Hypothalamus (tissue), 51 donors: Measurements from ENCODE around the gene CD55.

Experiments used
- DNase-seq, 51 donors: peaks; one replicate each; lab custom pipeline; 2025; lab: John Stamatoyannopoulos, UW

Gene CD55

DNA sequence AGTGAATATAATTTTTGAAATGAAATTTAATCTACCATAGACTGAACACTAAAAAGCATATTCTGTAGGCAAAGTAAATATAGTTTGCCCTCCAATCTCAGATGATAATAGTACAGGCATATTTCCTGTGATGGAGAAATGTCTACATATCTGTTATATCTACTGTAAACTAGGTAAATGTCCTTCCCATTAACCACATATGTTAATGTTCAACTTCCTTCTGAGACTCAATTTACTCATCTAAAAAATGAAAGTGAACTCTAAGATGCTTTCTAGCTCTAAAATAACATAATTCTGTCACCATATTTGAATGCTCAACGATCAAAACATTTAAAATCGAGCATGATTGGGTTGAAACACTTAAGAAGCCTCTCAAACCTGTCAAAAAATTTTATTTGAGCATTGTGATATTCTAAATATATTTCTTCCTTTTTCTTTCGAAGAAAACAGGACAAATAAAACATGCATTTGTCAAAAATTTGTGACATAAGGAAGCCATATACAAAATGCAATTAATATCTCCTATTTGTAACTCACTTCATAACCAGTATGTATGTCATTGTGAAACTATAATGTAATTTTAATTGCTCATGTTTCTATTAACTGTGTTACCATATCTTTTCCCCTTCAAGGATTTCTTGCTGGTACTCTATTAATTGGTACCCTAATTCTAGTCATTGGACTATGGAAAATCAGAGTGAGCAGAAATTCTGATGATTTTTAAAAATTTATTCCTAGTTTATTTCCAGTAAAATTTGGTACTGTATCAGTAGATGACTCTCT lies 34.2 kb downstream of the CD55 start:
- DNase-seq: no peak

- no peak for DNase-seq
These were observed 39.6 kb downstream of the CD55 start for GRCh38 chr1:207361029-207361428.

DNA sequence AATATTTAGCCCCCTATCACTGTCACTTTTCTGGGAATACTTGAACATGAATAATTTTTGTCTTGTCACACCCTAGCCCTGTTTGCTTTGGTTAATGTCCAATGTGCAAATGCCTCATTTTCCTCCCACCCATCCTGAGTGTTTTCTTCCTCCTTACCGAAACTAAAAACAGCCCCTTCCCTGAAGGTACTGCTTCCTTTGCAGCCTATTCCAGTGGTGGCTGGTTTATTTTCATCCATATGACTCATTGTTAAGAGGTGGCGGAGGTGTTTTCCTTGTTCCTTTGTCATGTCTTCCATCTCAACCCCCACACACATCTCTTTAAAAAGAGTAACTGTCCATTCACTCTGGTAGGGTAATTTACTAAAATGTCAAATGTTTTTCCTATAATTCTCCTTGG lies 40.4 kb downstream of the CD55 start:
- DNase-seq: peak in 1 of 51 donors; percentile 5

DNA sequence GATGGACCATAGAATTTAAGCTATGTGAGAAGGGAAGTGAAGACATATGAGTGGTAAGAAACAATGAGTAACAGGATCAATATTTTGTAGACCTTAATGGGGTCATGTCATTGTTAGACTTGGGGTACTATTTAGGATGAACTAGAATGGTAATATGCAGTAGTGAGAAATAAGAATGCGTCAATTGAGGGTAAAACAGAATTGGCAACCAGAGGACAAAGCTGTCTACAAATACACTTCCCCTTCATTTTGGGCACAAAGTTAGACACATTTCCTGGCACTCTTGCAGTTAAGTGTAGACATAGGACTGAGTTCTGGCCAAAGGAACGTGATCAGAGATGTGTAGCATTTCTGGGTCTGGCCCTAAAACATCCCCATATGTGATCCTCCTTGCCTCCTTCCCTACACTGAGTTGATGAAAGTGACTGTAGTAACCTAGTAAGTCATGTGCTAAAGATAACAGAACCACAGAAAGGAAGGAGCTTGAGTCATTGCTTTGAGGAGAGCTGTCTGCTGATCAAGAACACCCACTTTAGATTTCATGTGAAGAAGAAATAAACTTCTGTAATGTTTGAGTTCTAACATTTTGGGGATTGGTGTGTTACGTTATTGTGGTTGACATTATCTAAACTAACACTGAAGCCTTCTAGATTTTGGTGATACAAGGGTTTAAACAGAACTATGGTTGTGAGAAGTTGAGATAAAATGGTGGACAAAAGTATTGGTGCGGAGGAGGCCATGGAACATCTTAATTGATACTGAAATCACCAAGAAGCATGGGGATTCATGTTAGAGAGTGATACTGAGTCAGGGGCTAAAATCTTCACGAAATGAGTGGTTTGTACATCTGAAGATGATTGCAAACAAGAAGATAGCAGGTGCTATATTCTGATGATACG lies 41.7 kb downstream of the CD55 start:
- DNase-seq: no peak

GRCh38 chr1:207363871-207364270 lies 42.4 kb downstream of the CD55 start:
- no peak for DNase-seq

- DNase-seq: no peak
These were observed 43.1 kb downstream of the CD55 start for GRCh38 chr1:207364614-207365013.

- no peak for DNase-seq
These were observed 43.6 kb downstream of the CD55 start for GRCh38 chr1:207365063-207365462.

DNA sequence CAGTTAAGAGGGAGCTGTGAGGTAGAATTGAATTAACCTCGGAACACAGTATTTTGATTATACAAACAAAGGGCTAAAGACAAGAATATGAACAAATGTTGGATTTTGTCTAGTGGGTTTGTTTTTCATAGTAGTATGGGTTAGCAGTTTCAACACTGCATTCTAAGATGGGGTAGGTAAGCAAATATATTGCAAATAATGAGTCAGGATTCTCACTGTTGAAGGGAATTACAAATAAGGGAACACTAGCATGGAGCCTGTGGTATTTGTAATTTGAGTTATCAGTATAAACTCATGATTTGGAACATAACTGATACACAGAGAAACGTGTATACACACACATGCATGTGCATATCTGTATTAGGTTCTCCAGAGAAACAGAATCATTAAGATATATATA lies 44.5 kb downstream of the CD55 start:
- DNase-seq: no peak

DNA sequence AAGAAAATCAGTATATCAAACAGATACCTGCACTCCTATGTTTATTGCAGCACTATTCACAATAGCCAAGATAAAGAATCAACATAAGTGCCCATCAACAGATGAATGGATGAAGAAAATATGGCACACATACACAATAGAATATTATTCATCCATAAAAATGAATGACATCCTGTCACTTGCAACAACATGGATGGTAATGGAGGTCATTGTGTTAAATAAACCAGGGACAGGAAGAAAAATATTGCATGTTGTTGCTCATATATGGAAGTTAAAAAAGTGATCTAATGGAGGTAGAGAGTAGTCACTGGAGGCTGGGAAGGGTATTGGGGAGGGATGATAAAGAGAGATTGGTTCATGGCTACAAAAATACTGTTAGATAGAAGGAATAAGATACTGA lies 67.2 kb downstream of the CD55 start:
- no peak for DNase-seq

GRCh38 chr1:207389728-207390464 lies 68.4 kb downstream of the CD55 start:
- DNase-seq: no peak

DNA sequence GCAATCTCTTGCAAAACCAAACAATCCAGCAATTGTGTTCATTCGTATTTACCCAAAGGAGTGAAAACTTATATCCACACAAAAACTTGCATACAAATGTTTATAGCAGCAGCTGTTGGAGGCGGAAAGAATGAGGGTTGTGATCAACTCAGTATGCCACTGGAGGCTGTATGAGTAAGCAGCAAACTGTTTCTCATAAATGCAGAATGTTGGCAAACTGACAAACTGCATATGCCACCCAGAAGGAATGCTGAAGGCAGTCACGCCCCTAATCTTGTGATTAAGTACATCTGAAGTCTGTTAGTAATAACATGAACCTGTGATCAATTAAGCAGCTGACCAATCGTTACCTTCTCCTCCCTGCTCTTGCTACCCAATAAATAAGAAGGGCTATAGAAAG lies 72.1 kb downstream of the CD55 start:
- no peak for DNase-seq

DNA sequence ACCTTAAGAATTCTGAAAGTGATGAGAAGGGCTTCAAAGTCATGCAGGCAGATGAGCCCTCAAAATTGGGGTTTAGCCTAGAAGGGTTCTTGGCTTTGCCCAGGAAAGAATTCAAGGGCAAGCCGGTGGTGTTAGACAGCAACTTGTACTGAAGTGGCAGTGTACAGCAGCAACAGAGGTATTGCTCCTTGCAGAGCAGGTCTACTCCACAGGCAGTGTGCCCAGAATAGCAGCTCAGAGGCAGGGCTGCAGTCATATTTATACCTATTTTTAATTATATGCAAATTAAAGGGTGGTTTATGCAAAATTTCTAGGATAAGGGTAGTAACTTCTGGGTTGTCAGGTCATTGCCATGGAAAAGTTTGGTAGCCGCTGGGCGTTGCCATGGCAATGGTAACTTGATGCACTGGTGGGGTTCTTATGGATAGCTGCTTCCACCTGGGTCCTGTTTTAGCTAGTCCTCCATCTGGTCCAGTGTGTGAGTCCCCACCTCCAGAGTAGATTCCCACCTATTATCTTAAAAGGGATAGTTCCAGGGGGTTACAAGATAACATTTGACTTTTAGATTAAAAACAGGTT lies 74.8 kb downstream of the CD55 start:
- no peak for DNase-seq

DNA sequence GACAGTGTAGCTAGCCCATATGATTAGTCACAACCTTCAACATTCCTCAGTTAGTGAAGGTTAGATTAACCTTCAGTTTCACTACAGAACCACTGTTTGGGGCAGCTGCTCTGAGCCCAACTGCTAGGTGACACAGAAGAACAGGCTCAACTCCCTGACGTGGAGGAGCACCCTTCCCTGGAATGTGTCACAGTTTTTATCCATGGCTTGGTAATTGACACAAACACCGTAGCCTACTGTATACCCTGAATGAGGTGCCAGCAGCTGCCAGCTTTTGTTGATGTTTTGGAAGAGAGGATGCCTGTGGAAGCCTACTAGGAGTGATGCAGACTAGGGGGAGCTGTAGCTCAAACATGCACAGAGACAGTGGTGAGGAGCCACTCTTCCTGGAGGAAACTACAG lies 76.0 kb downstream of the CD55 start:
- peak in 3 of 51 donors; percentile 4 to 8 (median 5) for DNase-seq

GRCh38 chr1:207398986-207399385 lies 77.5 kb downstream of the CD55 start:
- DNase-seq: peak in 16 of 51 donors; percentile 5 to 67 (median 22)

DNA sequence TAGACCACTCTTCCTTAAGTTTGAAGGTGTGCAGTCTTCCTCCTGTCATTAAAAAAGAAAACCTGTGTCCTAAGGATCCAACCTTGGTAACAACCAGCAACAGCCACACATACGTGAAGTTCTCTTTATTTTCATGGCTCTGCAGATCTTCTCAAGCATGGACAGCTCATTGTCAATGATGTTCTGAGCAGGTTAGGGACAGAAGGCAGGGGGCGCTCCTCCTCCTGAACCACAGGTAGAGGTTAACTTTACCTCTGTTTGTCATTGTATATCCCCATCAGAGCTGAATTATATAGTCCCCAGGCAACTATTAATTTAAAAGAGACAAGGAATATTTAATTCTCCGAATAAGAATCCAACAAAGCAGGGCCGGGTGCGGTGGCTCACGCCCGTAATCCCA lies 80.1 kb downstream of the CD55 start:
- no peak for DNase-seq

GRCh38 chr1:207402744-207403143 lies 81.3 kb downstream of the CD55 start:
- peak in 3 of 51 donors; percentile 6 to 41 (median 11) for DNase-seq

DNA sequence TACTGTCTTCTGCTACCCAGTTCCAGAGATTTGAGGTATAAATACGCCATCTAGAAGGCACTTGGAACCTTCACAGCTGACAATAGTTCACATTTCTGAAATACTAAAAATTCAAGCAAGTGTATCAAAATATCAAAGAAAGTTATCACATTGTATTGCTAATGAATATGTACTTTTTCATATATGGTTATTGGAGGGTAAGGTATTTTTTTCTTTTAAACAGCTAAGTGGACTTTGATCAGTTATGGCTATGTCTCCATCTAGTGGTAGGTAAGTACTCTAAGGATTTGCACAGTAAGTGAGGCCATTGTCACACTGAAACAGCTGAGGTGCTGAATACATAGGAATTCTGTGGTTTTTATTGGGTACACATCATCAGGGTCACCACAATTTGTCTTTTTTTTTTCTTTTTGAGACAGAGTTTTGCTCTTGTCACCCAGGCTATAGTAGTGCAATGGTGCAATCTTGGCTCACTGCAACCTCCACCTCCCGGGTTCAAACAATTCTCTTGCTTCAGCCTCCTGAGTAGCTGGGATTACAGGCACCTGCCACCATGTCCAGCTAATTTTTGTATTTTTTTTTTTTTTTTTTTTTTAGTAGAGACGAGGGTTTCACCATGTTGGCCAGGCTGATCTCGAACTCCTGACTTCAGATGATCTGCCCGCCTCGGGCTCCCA lies 83.5 kb downstream of the CD55 start:
- peak in 1 of 51 donors; percentile 42 for DNase-seq

DNA sequence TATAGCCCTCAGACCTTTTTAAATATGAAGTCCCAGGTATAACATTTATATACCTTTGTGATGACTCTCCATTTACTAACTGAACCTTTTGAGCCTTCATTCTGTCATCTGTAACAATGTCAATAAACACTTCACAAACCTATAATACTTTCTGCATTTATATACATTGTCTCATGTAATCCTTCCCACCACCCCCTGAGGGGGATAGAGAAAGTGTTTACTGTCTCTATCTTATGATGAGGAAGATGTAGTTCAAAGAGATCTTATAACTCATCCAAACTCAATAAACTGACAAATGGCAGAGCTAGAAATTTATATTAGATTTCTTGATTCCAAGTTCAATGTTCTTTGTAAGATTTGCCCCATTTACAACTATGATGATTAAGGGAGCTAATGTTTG lies 84.3 kb downstream of the CD55 start:
- no peak for DNase-seq

GRCh38 chr1:207407655-207408260 lies 86.3 kb downstream of the CD55 start:
- no peak for DNase-seq
